ENCODE measurements around the gene SUCLG2. TPM values are rescaled to one million over a fixed set of nuclear protein-coding genes. Genes with fewer than 3 reads are reported as not detected.

The SUCLG2 gene
- total RNA-seq, 1 experiment from 2014 or later = 38.5 TPM

- no peak overlapping the region for H3K27ac Mint-ChIP-seq
- H3K79me2 ChIP-seq (ENCODE audit: insufficient read depth, low read length) = no peaks in the 10 kb centered on the region
- no peak overlapping the region for H3K56ac ChIP-seq (ENCODE audit: insufficient read length, low read depth, low read length)
- no peak overlapping the region for H4K91ac ChIP-seq (ENCODE audit: insufficient read length, low read depth, low read length)
- H3K9me3 Mint-ChIP-seq = no peaks in the 10 kb centered on the region
- no peak overlapping the region for H2BK15ac ChIP-seq (ENCODE audit: low read depth, low read length)
- H3K4me2 ChIP-seq (ENCODE audit: insufficient read depth, insufficient read length, low read length) = no peak overlapping the region
- H3K4ac ChIP-seq (ENCODE audit: low read depth, low read length) = no peak overlapping the region
- no peak overlapping the region for H2BK20ac ChIP-seq (ENCODE audit: low read depth, low read length, poor library complexity, severe bottlenecking)
- no peak overlapping the region for H2BK120ac ChIP-seq (ENCODE audit: low read depth, low read length, poor library complexity, severe bottlenecking)
- H2AK5ac ChIP-seq (ENCODE audit: insufficient read length, low read length) = no peak overlapping the region
- no peaks in the 10 kb centered on the region for H4K20me1 ChIP-seq (ENCODE audit: control insufficient read depth, insufficient read depth, insufficient read length)
- no peaks in the 10 kb centered on the region for H3K27me3 Mint-ChIP-seq (ENCODE audit: low read depth)
- peaks cover 0 to 7% (median 5%) of the 10 kb centered on the region in 3 experiments; a peak in 3 of 7 replicates for H3K36me3 Mint-ChIP-seq (ENCODE audit: insufficient read depth in 1 of 3, low read depth in 3 of 3)
- H3K27ac ChIP-seq (ENCODE audit: insufficient read length, low read depth, low read length) = no peak overlapping the region
- no peak overlapping the region for H3K23ac ChIP-seq (ENCODE audit: insufficient read length, low read depth, low read length)
- H3K18ac ChIP-seq (ENCODE audit: insufficient read length, low read depth, low read length) = no peak overlapping the region
- H2BK5ac ChIP-seq (ENCODE audit: insufficient read length, low read length) = no peak overlapping the region
- H3K9ac ChIP-seq (ENCODE audit: extremely low read depth, insufficient read length, low read length) = no peak overlapping the region
- no peak overlapping the region for H3T11ph ChIP-seq (ENCODE audit: low read length)
- H3K4me1 Mint-ChIP-seq = peaks cover 14 to 22% of the 10 kb centered on the region in 2 experiments
- no peak overlapping the region for H2AFZ ChIP-seq (ENCODE audit: low read length)
- no peaks in the 10 kb centered on the region for H3K79me1 ChIP-seq (ENCODE audit: insufficient read depth, low read depth, low read length, poor library complexity, severe bottlenecking)
- no CpG with 5 or more reads among the region's 1 CpG for WGBS (ENCODE audit: extremely low coverage, insufficient read length, low lambda C conversion rate)
- peaks cover 6% of the 10 kb centered on the region; the same call in 1 of the 2 replicates for H3K4me1 ChIP-seq (ENCODE audit: insufficient read depth, low read length)
- DNase-seq = no peak
- H3K9me3 ChIP-seq (ENCODE audit: control insufficient read depth, low read depth, low read length) = no peaks in the 10 kb centered on the region
- no peaks in the 10 kb centered on the region for H3K27me3 ChIP-seq (ENCODE audit: insufficient read depth, low read length)
- no peak overlapping the region for H4K8ac ChIP-seq (replicated peaks; ENCODE audit: insufficient read length, low read depth, low read length)
- H4K5ac ChIP-seq (ENCODE audit: insufficient read length, low read depth, low read length) = no peak overlapping the region
- no peak for TF ChIP-seq CTCF (conservative IDR thresholded peaks at IDR 0.05)
- no peak overlapping the region for H2BK12ac ChIP-seq (ENCODE audit: insufficient read length, low read depth, low read length)
- no peaks in the 10 kb centered on the region for H3K23me2 ChIP-seq (ENCODE audit: insufficient read length, low read depth, low read length, poor library complexity, severe bottlenecking)
- no peak overlapping the region for H3K14ac ChIP-seq (ENCODE audit: insufficient read depth, low read length)
- H3K4me3 Mint-ChIP-seq = no peak overlapping the region
Observed at GRCh38 chr3:67617518-67617917, 36.9 kb downstream of the SUCLG2 start.

Data from H9 (cell line).